GM19397 (cell line): ENCODE measurements around the gene CSTF2.

Experiments
- ATAC-seq: cut with Tn5 transposase; IDR thresholded peaks from one replicate; pipeline ENCODE4 v1.9.1; 2021; ENCODE audit warnings: mild to moderate bottlenecking, moderate library complexity; ENCODE audit not compliant: unreplicated experiment

CSTF2 gene

DNA sequence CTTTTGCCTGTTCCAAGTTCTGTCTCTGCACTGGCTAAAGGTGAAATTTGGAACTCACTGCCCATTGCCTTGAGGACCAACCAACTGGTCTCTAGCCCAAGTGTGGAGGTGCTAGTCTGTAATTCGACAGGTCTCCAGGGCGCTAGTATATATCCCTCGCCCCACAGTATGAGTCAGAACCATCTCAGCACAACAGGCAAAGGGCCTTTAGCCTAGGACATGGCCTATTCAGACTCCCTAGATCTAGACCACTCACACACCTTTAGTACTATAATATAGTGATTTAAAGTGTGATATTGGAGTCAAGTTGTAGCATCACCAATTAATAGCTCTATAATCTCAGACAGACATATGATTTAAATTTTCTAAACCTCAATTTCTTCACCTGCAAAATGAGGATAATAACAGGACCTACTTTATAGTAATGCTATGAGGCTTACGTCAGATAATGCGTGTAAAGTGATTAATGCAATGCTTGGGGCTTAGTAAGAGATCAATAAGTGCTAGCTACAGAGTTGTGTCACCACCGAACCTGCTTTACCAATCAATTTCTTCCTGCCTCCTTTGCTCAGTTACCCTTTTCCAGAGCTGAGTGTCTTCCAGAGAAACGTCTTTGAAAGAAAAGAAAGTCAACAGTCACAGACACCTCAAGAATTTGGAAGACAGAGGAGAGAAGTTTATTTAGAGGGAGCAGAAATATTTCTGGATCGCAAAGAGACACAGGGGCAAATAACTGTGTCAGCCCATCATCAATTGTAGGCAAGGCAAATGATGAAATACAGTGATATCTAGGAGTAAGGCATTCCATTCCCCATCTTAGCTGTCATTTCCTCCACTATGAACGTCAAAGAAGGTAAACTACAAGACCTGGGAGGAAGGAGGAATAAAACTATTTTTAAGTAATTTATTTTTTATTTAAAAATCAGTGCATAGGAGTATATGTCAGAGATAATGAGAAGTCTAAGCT is 51.7 kb downstream of the CSTF2 start:
- ATAC-seq = no peak

DNA sequence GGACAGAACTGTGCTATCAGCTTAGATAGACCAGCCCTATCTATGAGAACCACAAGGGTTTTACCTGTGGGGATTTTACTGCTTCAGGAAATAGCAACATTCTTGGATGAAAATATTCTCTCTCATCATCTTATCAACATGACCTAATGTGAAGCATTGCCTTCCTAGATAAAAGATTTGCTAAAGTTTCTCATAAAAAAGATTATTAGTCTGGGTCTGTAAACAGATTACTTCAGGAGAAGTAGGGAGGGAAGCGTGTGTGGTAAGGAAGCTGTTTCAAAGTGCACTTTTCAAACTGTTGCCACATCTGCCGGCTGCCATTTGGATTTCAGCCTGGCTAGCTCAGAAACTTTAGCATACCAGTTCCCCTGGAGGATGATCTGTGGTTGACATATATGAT is 54.1 kb downstream of the CSTF2 start, which contains the start of gene NOX1:
Gene NOX1 (minus strand): TSS at position 35 of the 400 bp plus-strand sequence. CDS start 220 bp downstream, outside the sequence.
- no peak for ATAC-seq

- ATAC-seq = no peak
Observed at GRCh38 chrX:100880368-100880767, 60.2 kb downstream of the CSTF2 start.

DNA sequence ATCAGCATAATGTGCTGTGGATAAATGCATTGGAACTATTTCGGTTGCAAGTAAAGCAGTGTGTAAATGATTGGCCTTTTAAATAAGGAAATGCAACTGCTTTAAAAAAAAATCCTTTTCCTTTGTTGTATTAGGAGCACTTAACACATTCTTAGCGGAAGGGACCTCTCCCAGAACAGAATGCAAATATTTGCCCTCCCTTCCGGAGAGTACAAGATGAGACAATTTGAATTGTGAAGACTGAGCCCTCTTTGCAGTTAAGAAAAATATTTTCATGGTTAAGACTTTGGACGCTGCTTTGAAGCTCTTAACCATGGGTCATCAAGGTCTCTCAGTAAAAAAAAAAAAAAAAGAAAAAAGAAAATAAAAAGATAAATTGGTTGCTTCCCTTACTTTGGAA is 63.5 kb downstream of the CSTF2 start:
- no peak for ATAC-seq
